ENCODE data around the gene NEAT1. TPM values are rescaled to one million over a fixed set of nuclear protein-coding genes. Genes with fewer than 3 reads are reported as not detected.
A peak's percentile ranks its signal among the peaks of the same experiment; 100 is the strongest.

The NEAT1 gene
- total and polyA plus RNA-seq, 2 experiments from 2014 or later = 5.3 to 7.2 TPM

- no peak for TF ChIP-seq ZNF462 (CRISPR knock-in tag; IDR thresholded peaks at IDR 0.05)
- no peak for TF ChIP-seq STAT1 (IDR thresholded peaks at IDR 0.05; ENCODE audit: unreplicated experiment)
- TF ChIP-seq ETS1 (IDR thresholded peaks at IDR 0.05) = no peak
These were observed 32.3 kb upstream of the NEAT1 start (continued) for GRCh38 chr11:65390099-65390941.

- 0 out of 2 replicates have a peak, but pooled peaks cover 6% of the 10 kb centered on the region for H3F3A ChIP-seq (replicated peaks; ENCODE audit: low read depth)
- peaks cover 5% of the 10 kb centered on the region for H3K27me3 Mint-ChIP-seq (ENCODE audit: insufficient read depth, low read depth, poor library complexity)
- peak; percentile 62 for DNase-seq (ENCODE audit: low spot score)
- H3K9me2 ChIP-seq (ENCODE audit: insufficient read depth) = no peaks in the 10 kb centered on the region
- no peak overlapping the region for H3K4me3 ChIP-seq
- peaks cover 19% of the 10 kb centered on the region for H3K4me1 Mint-ChIP-seq
- peaks cover 10% of the 10 kb centered on the region; the same call in 1 of the 2 replicates for H3K4me1 ChIP-seq (ENCODE audit: insufficient read depth)
- no peaks in the 10 kb centered on the region for H3K27me3 ChIP-seq (ENCODE audit: insufficient read depth)
- peak overlapping the region; percentile 26; the same call in 1 of the 2 replicates for H3K27ac ChIP-seq (ENCODE audit: low read depth)
- H4K20me1 ChIP-seq (replicated peaks; ENCODE audit: insufficient read depth) = no peaks in the 10 kb centered on the region
- H3K9me3 Mint-ChIP-seq = no peaks in the 10 kb centered on the region
- H3K27ac Mint-ChIP-seq = 0 out of 2 replicates have a peak overlapping the region, but pooled peaks have one; percentile 8
- no peak overlapping the region; the same call in 2 of the 3 replicates for H3K4me3 Mint-ChIP-seq
- no peak for TF ChIP-seq EZH2phosphoT487 (IDR thresholded peaks at IDR 0.05; ENCODE audit: unreplicated experiment)
- 0 out of 4 replicates have a peak, but pooled peaks have one; percentile 0 to 17 for TF ChIP-seq CTCF (conservative IDR thresholded peaks at IDR 0.05; ENCODE audit: low read depth in 2 of 2)
- H3K36me3 ChIP-seq (ENCODE audit: insufficient read depth) = no peaks in the 10 kb centered on the region
- ATAC-seq = peak; percentile 48
- H3K79me2 ChIP-seq (replicated peaks; ENCODE audit: insufficient read depth) = no peaks in the 10 kb centered on the region
- H2AFZ ChIP-seq = no peak overlapping the region
- H3K4me2 ChIP-seq = no peak overlapping the region
- no peaks in the 10 kb centered on the region; the same call in 2 of the 3 replicates for H3K36me3 Mint-ChIP-seq (ENCODE audit: low read depth)
These were observed 31.6 kb upstream of the NEAT1 start for GRCh38 chr11:65390996-65391395.

Data from GM23338 (cell line).